Measurements from ENCODE around the gene ZBTB21. TPM values are rescaled to one million over a fixed set of nuclear protein-coding genes. Genes with fewer than 3 reads are reported as not detected.

ZBTB21 gene
- total and polyA plus RNA-seq, 2 of the 8 experiments (the other 6 are each of a cell fraction or from before 2014, with no cell fraction given) = 3.9 to 17.8 TPM

DNA sequence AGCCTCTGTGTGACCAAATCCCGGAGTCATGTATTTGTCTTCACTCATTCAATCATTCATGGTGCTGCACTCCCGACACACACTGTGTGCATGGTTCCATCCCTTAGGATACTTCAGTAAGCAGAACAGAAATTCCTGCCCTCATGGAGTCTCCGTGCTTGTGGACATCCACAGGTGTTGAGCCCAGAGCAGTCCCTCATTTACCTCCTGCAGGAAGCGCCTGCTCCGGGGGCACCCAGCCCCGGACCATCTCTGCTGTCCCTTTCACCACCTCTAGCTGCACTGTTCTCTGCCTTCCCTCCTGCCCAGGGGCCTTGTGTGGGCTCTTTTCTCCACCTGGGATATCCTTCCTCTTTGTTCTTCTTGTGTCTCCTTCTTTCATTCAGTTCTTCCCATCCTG is 9.5 kb upstream of the ZBTB21 start:
- Histone ChIP-seq H3K18ac (ENCODE audit: extremely low read depth, low read length) (no peak overlapping the region), H3K79me1 (ENCODE audit: low read depth, low read length) (no peaks in the 10 kb centered on the region), H2BK20ac (ENCODE audit: low read length) (no peak overlapping the region), H3K4me2 (ENCODE audit: insufficient read depth in 1 of 2, low read depth in 2 of 2, low read length in 2 of 2) (no peak overlapping the region), H3K79me2 (ENCODE audit: control insufficient read depth in 1 of 2, insufficient read depth in 2 of 2, low read length in 2 of 2) (no peaks in the 10 kb centered on the region), H3K4ac (replicated peaks; ENCODE audit: insufficient read length, low read depth, low read length) (no peak overlapping the region), H2BK5ac (ENCODE audit: low read depth, low read length) (no peak overlapping the region), H3K27ac (ENCODE audit: low read depth, low read length) (no peak overlapping the region), H2AK5ac (ENCODE audit: low read depth, low read length) (no peak overlapping the region), H3K4me3 (ENCODE audit: extremely low read depth in 1 of 4, insufficient read depth in 2 of 4, low read depth in 3 of 4, low read length in 4 of 4) (no peak overlapping the region), H4K91ac (replicated peaks; ENCODE audit: insufficient read length, low read length) (no peak overlapping the region), H3K14ac (ENCODE audit: insufficient read length) (no peak overlapping the region), H2BK12ac (ENCODE audit: low read depth, low read length) (no peak overlapping the region), H3K27me3 (replicated peaks in 1 of 4; ENCODE audit: control insufficient read depth in 3 of 4, extremely low read depth in 1 of 4, insufficient read depth in 3 of 4, low read length in 3 of 4) (no peaks in the 10 kb centered on the region; a peak in 3 of 7 replicates), H3K9me3 (ENCODE audit: insufficient read depth in 2 of 2, low read depth in 1 of 2, low read length in 1 of 2) (no peaks in the 10 kb centered on the region), H4K8ac (ENCODE audit: extremely low read depth, insufficient read depth, low read length) (no peak overlapping the region), H4K20me1 (replicated peaks in 1 of 2; ENCODE audit: control insufficient read depth in 1 of 2, insufficient read depth in 2 of 2, low read length in 2 of 2) (no peaks in the 10 kb centered on the region), H3K9ac (replicated peaks in 1 of 4; ENCODE audit: extremely low read depth in 1 of 4, low read depth in 3 of 4, low read length in 3 of 4) (no peak overlapping the region), H3K36me3 (ENCODE audit: control insufficient read depth in 2 of 4, insufficient read depth in 4 of 4, low read length in 3 of 4) (no peaks in the 10 kb centered on the region), H3K4me1 (replicated peaks in 1 of 4; ENCODE audit: control insufficient read depth in 3 of 4, insufficient read depth in 4 of 4, low read length in 3 of 4) (peaks cover 2 to 11% (median 5%) of the 10 kb centered on the region in 4 experiments; a peak in 6 of 7 replicates), H2AFZ (ENCODE audit: low read length) (no peak overlapping the region), H3K23ac (ENCODE audit: insufficient read length) (no peak overlapping the region), H2BK120ac (replicated peaks; ENCODE audit: low read depth, low read length) (no peak overlapping the region), H4K5ac (ENCODE audit: insufficient read length, low read depth, low read length) (no peak overlapping the region), H2BK15ac (ENCODE audit: low read length) (no peak overlapping the region), H3K23me2 (ENCODE audit: low read depth, low read length) (no peaks in the 10 kb centered on the region; the same call in 1 of the 2 replicates), H3K56ac (replicated peaks; ENCODE audit: insufficient read length, low read depth, low read length) (no peak overlapping the region)
- 78% methylated on average over 6 of the region's 6 CpGs; no CpG with 5 or more reads in 1 of the 2 experiments for WGBS, 2 experiments (ENCODE audit: extremely low coverage in 1 of 2, insufficient coverage in 1 of 2, insufficient read length in 1 of 2, insufficient replicate concordance in 2 of 2, low coverage in 1 of 2, low lambda C conversion rate in 2 of 2, missing lambda C conversion rate in 1 of 2)
- POLR2A ChIA-PET (ENCODE audit: partially characterized antibody) = interaction anchor here (1.2 kb wide), 1 partner anchor 10 kb away, joined by 4 read pairs; the partner anchor contains the start of gene ZBTB21
- CTCF ChIA-PET (ENCODE audit: partially characterized antibody) = interaction anchor here (0.6 kb wide), 2 partner anchors 8 to 601 kb away, joined by 3 read pairs; no protein-coding TSS in a partner anchor
- no peak for DNase-seq (ENCODE audit: low read depth in 1 of 2, low spot score in 2 of 2)
- FAIRE-seq = no peak
- TF ChIP-seq CBX8 (IDR thresholded peaks at IDR 0.05; ENCODE audit: borderline replicate concordance, low read depth, low read length) (no peak), EGR1 (IDR thresholded peaks at IDR 0.05; ENCODE audit: borderline replicate concordance, low read depth, low read length) (no peak), GTF2F1 (IDR thresholded peaks at IDR 0.05; ENCODE audit: borderline replicate concordance, low read depth, low read length) (no peak), CTBP2 (IDR thresholded peaks at IDR 0.05; ENCODE audit: borderline replicate concordance, insufficient read depth, insufficient read length, low read length) (no peak), SRF (IDR thresholded peaks at IDR 0.05; ENCODE audit: low read depth, low read length) (no peak), TCF12 (IDR thresholded peaks at IDR 0.05; ENCODE audit: low read depth, low read length) (no peak)
